ENCODE data around the gene RELCH.
A peak's percentile ranks its signal among the peaks of the same experiment; 100 is the strongest.

Gene RELCH

DNA sequence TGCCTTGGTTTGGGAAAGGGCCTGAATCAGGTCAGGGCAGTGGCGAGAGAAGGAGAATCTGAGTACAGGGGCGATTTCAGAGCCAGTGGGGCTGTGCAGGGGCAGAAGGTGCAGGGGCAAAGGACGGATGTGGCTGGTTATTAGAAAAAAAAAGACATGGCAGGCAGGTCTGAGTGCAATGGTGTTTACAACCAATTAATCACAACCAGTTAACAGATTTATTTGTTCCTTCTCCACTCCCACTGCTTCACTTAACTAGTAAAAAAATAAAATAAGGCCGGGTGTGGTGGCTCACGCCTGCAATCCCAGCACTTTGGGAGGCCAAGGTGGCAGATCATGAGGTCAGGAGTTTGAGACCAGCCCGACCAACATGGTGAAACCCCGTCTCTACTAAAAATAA lies 143.6 kb downstream of the RELCH start:
- H3K27me3 ChIP-seq (replicated peaks; ENCODE audit: insufficient read depth, low read length): no peaks in the 10 kb centered on the region
- H3K4me3 ChIP-seq (ENCODE audit: low read length): no peak overlapping the region
- no peak overlapping the region for H3K27ac ChIP-seq (ENCODE audit: low read length)
- no peak for DNase-seq
- H2AFZ ChIP-seq (ENCODE audit: low read length): no peak overlapping the region
- H3K36me3 ChIP-seq (replicated peaks; ENCODE audit: insufficient read depth, low read length): no peaks in the 10 kb centered on the region
- H3K9me3 ChIP-seq (replicated peaks; ENCODE audit: insufficient read depth, low read length): no peaks in the 10 kb centered on the region
- no peak overlapping the region for H3K9ac ChIP-seq (ENCODE audit: low read length)
- no peaks in the 10 kb centered on the region for H3F3A ChIP-seq (ENCODE audit: insufficient read depth, low read length)
- no peaks in the 10 kb centered on the region for H4K20me1 ChIP-seq (ENCODE audit: insufficient read depth, low read length)
- H3K79me2 ChIP-seq (ENCODE audit: low read length): no peaks in the 10 kb centered on the region
- H3K9me2 ChIP-seq (replicated peaks; ENCODE audit: insufficient read depth, low read length): no peaks in the 10 kb centered on the region
- peaks cover 19% of the 10 kb centered on the region; the same call in 1 of the 2 replicates for H3K4me1 ChIP-seq (ENCODE audit: low read length)
- peak overlapping the region; percentile 37; the same call in 1 of the 2 replicates for H3K4me2 ChIP-seq (ENCODE audit: low read depth, low read length)
- TF ChIP-seq EZH2phosphoT487 (IDR thresholded peaks at IDR 0.05; ENCODE audit: low read length) (no peak), EZH2 (optimal IDR thresholded peaks at IDR 0.05; ENCODE audit: low read depth, low read length) (no peak)
- TF ChIP-seq, protein P1, sequence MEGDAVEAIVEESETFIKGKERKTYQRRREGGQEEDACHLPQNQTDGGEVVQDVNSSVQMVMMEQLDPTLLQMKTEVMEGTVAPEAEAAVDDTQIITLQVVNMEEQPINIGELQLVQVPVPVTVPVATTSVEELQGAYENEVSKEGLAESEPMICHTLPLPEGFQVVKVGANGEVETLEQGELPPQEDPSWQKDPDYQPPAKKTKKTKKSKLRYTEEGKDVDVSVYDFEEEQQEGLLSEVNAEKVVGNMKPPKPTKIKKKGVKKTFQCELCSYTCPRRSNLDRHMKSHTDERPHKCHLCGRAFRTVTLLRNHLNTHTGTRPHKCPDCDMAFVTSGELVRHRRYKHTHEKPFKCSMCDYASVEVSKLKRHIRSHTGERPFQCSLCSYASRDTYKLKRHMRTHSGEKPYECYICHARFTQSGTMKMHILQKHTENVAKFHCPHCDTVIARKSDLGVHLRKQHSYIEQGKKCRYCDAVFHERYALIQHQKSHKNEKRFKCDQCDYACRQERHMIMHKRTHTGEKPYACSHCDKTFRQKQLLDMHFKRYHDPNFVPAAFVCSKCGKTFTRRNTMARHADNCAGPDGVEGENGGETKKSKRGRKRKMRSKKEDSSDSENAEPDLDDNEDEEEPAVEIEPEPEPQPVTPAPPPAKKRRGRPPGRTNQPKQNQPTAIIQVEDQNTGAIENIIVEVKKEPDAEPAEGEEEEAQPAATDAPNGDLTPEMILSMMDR (IDR thresholded peaks at IDR 0.05; ENCODE audit: low read length): no peak

DNA sequence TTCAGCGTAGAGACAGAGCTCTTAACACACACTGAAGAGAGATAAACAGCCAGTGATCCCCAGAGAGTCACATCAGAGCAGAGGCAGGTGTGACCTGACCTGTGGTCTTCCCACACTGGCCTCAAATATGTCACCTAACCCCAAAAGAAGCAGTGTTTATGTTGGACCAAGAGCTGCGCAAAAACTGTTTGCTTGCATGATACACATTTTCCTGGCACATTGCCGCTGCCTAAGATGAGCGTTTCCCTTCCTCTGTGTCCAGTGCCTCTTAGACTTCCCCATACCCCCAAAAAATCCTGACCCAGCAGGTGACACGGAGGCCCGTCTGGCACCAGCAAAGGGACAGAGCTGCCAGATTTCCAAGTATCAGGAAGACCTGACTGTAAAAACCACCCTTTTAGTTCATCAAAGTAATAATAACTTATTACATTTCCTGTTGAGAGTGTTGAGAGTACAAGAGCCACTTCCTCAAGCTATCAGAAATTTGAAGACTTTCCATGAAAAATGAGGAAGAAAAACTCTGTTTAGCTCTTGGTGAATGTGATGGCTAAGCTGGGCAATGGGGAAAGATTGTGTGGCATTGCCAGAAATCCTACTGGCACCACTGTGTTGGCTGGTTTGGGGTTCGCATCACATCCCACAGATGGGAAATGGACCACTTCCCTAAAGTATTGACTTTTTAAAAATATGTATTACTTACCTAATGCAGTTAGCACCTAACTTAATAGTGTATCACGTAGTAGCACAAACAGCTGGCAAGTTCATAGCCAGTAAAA lies 144.7 kb downstream of the RELCH start:
- H3K4me2 ChIP-seq (ENCODE audit: low read depth, low read length): no peak overlapping the region
- no peaks in the 10 kb centered on the region for H3K9me3 ChIP-seq (replicated peaks; ENCODE audit: insufficient read depth, low read length)
- peaks cover 16% of the 10 kb centered on the region; the same call in 1 of the 2 replicates for H3K4me1 ChIP-seq (ENCODE audit: low read length)
- no peaks in the 10 kb centered on the region for H3K27me3 ChIP-seq (replicated peaks; ENCODE audit: insufficient read depth, low read length)
- H3K79me2 ChIP-seq (ENCODE audit: low read length): no peaks in the 10 kb centered on the region
- H3K9ac ChIP-seq (ENCODE audit: low read length): no peak overlapping the region
- no peaks in the 10 kb centered on the region for H3K36me3 ChIP-seq (replicated peaks; ENCODE audit: insufficient read depth, low read length)
- H3K27ac ChIP-seq (ENCODE audit: low read length): no peak overlapping the region
- H3K9me2 ChIP-seq (replicated peaks; ENCODE audit: insufficient read depth, low read length): no peaks in the 10 kb centered on the region
- no peak overlapping the region for H3K4me3 ChIP-seq (ENCODE audit: low read length)
- no peaks in the 10 kb centered on the region for H3F3A ChIP-seq (ENCODE audit: insufficient read depth, low read length)
- peak; percentile 10 for DNase-seq
- H4K20me1 ChIP-seq (ENCODE audit: insufficient read depth, low read length): no peaks in the 10 kb centered on the region
- TF ChIP-seq EZH2 (optimal IDR thresholded peaks at IDR 0.05; ENCODE audit: low read depth, low read length): no peak
- TF ChIP-seq, protein P1 (IDR thresholded peaks at IDR 0.05; ENCODE audit: low read length): no peak
- TF ChIP-seq EZH2phosphoT487 (IDR thresholded peaks at IDR 0.05; ENCODE audit: low read length): no peak
- no peak overlapping the region for H2AFZ ChIP-seq (ENCODE audit: low read length)

- H3K36me3 ChIP-seq (replicated peaks; ENCODE audit: insufficient read depth, low read length): no peaks in the 10 kb centered on the region
- H2AFZ ChIP-seq (ENCODE audit: low read length): no peak overlapping the region
- peaks cover 13% of the 10 kb centered on the region; the same call in 1 of the 2 replicates for H3K4me1 ChIP-seq (ENCODE audit: low read length)
- no peaks in the 10 kb centered on the region for H3F3A ChIP-seq (ENCODE audit: insufficient read depth, low read length)
- H3K4me2 ChIP-seq (ENCODE audit: low read depth, low read length): no peak overlapping the region
- H4K20me1 ChIP-seq (ENCODE audit: insufficient read depth, low read length): no peaks in the 10 kb centered on the region
- H3K27me3 ChIP-seq (replicated peaks; ENCODE audit: insufficient read depth, low read length): no peaks in the 10 kb centered on the region
- no peak overlapping the region for H3K27ac ChIP-seq (ENCODE audit: low read length)
- no peaks in the 10 kb centered on the region for H3K9me3 ChIP-seq (replicated peaks; ENCODE audit: insufficient read depth, low read length)
- H3K79me2 ChIP-seq (ENCODE audit: low read length): no peaks in the 10 kb centered on the region
- H3K9me2 ChIP-seq (replicated peaks; ENCODE audit: insufficient read depth, low read length): no peaks in the 10 kb centered on the region
- H3K9ac ChIP-seq (ENCODE audit: low read length): no peak overlapping the region
- H3K4me3 ChIP-seq (ENCODE audit: low read length): no peak overlapping the region
- TF ChIP-seq, protein P1 (IDR thresholded peaks at IDR 0.05; ENCODE audit: low read length): no peak
- TF ChIP-seq EZH2phosphoT487 (IDR thresholded peaks at IDR 0.05; ENCODE audit: low read length) (no peak), EZH2 (optimal IDR thresholded peaks at IDR 0.05; ENCODE audit: low read depth, low read length) (no peak)
- no peak for DNase-seq
These were observed 145.4 kb downstream of the RELCH start for GRCh38 chr18:62332431-62332830.
